ENCODE results near the gene ANO8.

GRCh38 chr19:17379221-17379631, 44.6 kb upstream of the ANO8 start:
- no peak for TF ChIP-seq CTCF (IDR thresholded peaks at IDR 0.05)
- TF ChIP-seq USF1 (IDR thresholded peaks at IDR 0.05; ENCODE audit: borderline replicate concordance, low read depth): no peak
- no peak for TF ChIP-seq REST (IDR thresholded peaks at IDR 0.05; ENCODE audit: low read depth, low read length)
- no peak for TF ChIP-seq EZH2phosphoT487 (IDR thresholded peaks at IDR 0.05; ENCODE audit: borderline replicate concordance, low read depth)
- TF ChIP-seq NFIC (IDR thresholded peaks at IDR 0.05; ENCODE audit: borderline replicate concordance): no peak
- TF ChIP-seq POLR2AphosphoS5 (IDR thresholded peaks at IDR 0.05; ENCODE audit: low read depth, low read length): no peak
- TF ChIP-seq MAX (IDR thresholded peaks at IDR 0.05; ENCODE audit: low read depth): no peak
- TF ChIP-seq TAF1 (IDR thresholded peaks at IDR 0.05; ENCODE audit: borderline replicate concordance, low read depth, low read length): no peak
- no peak for TF ChIP-seq GABPA (IDR thresholded peaks at IDR 0.05; ENCODE audit: low read depth)
- TF ChIP-seq ELF1 (IDR thresholded peaks at IDR 0.05): no peak
- no peak for TF ChIP-seq SMC3 (IDR thresholded peaks at IDR 0.05; ENCODE audit: low read depth, low read length)
- no peak for TF ChIP-seq FOSL2 (IDR thresholded peaks at IDR 0.05; ENCODE audit: borderline replicate concordance, low read depth)
- no peak for TF ChIP-seq EP300 (IDR thresholded peaks at IDR 0.05; ENCODE audit: borderline replicate concordance in 1 of 2, low read depth in 1 of 2, low read length in 1 of 2)
- TF ChIP-seq MEF2A (IDR thresholded peaks at IDR 0.05; ENCODE audit: borderline replicate concordance, low read depth): no peak

Measured in SK-N-SH (cell line).